Renal cortical epithelial cell (primary cell): ENCODE measurements around the gene WNT7A. TPM values are rescaled to one million over a fixed set of nuclear protein-coding genes. Genes with fewer than 3 reads are reported as not detected.
A peak's percentile ranks its signal among the peaks of the same experiment; 100 is the strongest.

Experiments
- DNase-seq: peaks from one replicate; pipeline ENCODE4 v3.0.0-alpha.2; 2011; ENCODE audit warnings: low read depth
- total RNA-seq: library from RNA; depleted of rRNA; stranded (reverse); fragments of >200 nt; gene quantifications from 2 replicates; pipeline ENCODE4 v1.2.3, GENCODE V29; 2014

Gene WNT7A
- total RNA-seq, 1 donor from 2014 or later, result 23.1 TPM

GRCh38 chr3:13884851-13885703, 5.2 kb upstream of the WNT7A start:
- DNase-seq, result peak; percentile 35

DNA sequence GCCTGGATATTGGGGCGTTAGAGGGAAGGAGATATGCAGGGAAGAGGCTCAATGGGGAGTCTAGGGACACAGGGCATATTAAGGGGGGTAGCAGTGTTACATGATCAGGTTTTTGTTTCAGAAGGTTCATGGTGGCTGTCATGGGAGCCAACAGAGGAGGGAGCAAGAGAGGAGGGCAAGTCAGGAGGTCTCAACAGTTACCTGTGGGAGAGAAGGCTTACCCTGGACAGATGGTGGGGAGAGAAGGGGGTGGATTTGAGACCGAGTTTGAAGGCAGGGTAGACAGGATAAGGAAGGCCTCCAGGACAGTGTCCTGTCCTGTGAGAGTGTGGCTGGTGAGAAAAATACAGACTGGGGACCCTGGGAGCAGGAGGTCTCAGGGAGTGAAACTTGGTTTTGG, 3.8 kb upstream of the WNT7A start:
- DNase-seq, result no peak

GRCh38 chr3:13882876-13883275, 3.0 kb upstream of the WNT7A start:
- no peak for DNase-seq

DNA sequence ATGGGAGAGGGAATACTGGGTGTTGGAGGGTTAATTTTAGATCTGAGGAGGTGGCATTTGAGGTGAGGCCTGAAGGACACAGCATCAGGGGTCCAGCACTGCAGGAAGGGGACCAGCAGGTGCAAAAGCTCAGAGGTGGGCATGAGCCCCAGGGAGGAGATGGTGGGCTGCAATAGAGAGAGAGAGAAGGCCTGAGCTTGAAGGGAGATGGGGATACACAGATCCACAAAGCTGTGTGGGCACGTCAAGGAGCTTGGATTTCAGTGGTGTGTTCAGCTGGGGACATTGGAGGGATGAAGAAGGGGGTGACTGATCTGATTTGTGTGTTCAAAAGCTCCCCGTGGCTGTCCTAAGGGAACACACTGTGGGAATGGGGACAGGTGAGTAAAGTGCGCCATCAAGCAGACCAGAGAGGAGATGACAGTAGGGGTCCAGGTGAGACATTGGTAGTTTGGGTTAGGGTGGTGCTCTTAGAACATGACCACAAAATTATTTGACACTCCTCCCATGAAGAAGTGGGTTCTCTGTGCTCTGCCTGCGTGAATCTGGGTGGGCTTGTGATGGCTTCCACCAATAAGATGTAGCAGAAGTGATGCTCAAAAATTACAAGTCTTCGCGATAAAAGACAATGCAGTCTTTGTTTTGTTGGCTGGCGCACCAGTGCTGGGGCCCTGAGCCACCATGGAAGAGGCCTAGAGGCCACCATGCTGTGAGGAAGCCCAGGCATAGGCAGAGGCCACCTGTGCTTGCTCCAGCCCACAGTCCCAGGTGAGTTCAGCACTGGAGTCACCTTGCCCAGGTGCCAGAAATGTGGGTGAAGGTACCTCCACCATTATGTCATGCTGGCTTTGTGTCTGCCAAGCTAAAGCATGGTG, 1.9 kb upstream of the WNT7A start:
- no peak for DNase-seq

- DNase-seq, result no peak
Measured at GRCh38 chr3:13880811-13881156, 913 bp upstream of the WNT7A start.

DNA sequence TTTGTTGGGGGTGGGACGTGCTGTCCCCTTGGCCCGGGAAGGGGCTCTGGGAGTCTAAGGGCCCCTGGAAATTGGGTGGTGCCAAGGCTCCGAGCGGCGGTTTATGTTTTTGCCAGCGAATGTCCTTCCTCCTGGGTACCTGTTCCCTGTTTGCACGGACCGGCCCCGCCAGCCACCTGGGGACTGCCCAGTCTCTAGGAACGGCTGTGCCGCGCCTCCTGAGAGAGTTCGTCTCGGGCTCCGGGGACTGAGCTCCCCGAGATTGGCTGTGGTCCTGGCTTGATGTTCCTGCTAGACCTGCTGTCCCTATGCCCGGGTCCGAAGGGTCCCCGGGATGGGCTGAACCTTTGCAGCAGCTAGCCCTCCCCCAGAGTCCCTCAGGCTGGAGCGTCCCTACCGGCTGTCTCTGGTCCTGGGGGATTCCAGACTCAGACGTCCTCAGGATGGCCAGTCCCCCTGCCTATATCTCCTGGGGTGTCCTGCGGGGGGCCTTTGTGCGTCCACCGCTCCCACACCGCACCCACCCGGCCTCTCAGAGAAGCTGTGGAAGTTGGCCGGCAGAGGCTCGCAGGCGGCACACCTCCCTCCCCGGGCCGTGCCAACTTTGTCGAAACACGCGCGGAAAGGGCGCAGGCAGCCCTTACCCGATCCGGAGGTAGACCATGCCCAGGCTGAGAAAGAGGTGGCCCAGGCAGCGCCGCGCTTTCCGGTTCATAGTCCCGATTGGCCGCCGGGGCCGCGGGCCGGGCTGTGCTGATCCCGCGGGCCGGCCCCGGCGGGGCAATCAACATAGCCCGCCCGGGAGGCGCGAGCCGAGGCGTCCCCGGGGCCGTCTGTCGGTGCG, 547 bp downstream of the WNT7A start:
- DNase-seq, result no peak

GRCh38 chr3:13878281-13879101, 1.4 kb downstream of the WNT7A start:
- no peak for DNase-seq

GRCh38 chr3:13877911-13878280, 2.0 kb downstream of the WNT7A start:
- DNase-seq, result no peak

GRCh38 chr3:13876451-13877100, 3.3 kb downstream of the WNT7A start:
- DNase-seq, result no peak

GRCh38 chr3:13874891-13875290, 5.0 kb downstream of the WNT7A start:
- no peak for DNase-seq

DNA sequence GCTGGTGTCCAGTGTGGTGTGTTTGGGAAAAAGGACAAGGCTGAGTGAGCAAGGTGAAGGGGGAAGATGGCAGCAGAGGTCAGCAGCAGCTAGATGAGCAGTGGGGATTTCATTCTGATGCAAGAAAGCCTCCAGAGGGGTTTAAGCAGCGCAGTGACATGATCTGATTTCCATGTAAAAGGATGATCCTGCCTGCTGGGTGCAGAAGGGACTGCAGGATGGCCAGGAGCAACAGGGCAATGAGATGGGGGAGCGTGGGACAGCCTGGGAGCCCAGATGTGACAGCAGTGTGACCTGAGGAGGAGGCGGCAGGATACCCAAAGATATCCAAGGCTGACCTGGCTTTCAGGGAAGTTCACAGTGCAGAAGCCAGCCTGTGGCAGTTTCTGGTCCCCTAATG, 6.1 kb downstream of the WNT7A start:
- no peak for DNase-seq

DNA sequence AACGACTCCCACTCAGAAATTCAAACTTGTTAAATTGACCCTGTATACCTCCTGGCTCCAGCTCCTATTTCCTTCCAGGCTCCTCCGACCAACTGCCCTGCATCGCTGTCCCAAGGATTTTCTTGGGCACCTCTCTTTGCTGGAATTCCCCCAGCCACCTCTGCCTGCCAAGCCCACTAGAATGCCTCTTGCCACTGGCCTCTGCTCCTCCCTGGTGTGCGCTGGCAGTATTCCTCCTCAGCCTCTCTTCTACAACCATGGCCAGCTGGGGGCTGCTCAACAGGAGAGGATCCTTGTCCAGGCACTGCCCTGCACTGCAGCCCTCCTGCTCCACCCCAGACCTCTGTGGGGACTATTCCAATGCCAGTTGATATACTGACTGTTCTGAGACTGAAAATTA, 7.4 kb downstream of the WNT7A start:
- no peak for DNase-seq

- no peak for DNase-seq
Measured at GRCh38 chr3:13871791-13872190, 8.1 kb downstream of the WNT7A start.

DNA sequence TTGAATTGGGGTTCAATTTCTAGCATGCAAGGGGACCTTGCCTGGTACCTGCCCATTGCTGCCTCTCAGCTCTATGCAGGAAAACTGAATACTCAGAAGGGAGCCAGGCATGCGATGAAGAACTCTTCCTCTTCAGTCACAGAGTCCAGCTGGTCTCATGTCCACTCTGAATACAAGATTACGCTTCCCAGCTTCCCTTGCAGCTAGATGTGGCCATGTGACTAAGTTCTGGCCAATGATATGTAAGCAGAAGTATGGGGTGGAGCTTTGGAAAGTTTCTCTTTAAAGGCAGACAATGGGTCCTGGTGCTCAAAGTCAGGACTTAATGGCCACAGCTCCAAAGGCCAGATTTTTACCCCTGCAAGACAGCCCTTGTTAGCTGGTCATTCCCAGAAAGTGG, 9.0 kb downstream of the WNT7A start:
- no peak for DNase-seq

DNA sequence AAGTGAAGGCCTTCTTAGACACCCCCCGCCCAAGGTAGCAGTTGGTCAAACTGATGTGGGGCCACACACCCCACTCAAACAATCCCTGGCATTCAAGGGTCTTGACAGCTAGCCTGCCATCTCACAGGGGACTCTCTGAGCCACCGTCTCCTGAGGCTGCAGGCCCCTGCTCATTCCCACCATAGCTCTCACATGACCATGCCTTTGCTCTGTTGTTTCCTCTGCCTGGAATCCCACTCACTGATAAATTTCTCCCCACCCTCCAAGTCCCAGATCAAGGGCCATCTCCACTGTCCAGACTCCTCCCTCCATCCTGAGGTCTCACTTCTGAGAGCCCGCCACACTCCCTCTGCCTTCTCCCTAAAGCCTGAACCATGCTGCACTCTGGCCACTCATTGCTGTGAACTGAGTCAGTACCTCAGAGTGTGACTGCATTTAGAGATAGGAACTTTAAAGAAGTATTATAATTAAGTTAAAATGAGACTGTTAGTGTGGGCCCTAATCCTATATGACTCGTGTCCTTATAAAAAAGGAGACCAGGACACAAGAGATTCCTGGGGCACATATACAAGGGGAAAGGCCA, 10.0 kb downstream of the WNT7A start:
- DNase-seq, result no peak

- no peak for DNase-seq
Measured at GRCh38 chr3:13868844-13869724, 10.8 kb downstream of the WNT7A start.

DNA sequence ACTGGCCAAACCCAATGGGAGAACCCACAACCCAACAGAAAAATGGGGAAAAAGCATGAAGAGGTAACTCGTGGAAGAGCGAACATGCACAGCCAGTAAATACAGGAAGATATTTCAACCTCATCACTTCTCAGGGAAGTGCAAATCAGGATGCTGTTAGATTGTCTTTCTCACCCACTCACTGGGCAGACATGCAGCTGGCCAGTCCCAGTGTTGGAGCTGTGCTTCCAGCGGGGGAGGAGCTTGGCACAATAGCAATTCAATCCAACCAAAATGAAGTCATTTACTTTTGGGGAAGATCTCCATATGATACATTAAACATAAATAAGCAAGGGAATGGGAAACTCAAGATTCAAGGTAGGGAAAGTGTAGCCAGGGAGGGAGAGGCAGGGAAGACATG, 12.1 kb downstream of the WNT7A start:
- DNase-seq, result no peak

DNA sequence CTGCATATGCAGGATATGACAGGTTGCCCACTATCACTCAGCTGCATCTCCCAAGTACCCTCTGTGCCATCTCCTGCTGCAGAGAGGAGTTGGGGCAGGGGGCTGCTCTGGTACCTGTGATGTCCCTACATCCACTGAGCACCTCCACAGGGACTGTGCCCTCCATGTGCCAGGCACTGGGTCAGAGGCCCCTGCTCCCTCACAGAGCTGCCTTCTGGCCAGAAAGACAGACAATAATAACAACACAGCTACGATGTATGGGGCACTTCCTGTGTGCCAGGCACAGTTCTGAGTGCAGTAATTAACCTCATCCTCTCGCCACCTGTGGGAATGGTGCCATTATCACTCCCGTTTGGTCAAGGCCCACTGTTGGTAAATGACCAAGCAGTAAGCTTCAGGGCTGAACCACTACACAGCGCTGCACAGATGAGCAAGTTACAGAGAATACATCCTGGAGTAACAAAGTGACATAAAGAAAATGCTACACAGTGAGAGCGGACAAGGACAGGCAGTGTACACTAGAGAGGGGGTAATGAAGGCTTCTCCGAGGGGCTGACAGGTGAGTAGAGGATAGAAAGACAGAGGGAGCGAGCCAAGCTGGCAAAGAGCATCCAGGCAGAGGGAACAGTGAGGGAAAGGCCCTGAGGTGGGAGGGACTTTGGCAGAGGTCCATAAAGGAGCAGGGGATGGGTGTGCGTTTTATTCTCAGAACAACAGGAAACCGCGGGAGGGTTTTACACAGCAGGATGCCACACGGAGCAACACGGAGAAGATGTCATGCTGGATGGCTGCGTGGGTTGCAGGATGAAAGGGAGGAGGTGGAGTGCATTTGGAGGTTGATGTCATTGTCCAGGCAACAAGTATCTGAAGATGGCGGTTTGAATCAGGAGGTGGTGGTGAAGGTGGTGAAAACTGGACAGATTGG, 13.6 kb downstream of the WNT7A start:
- DNase-seq, result no peak
